NCI-H460 (cell line): ENCODE data around the gene PALM. TPM values are rescaled to one million over a fixed set of nuclear protein-coding genes. Genes with fewer than 3 reads are reported as not detected.
"Not testable (repeated sequence)": the region's sequence is repeated elsewhere in the genome, so short reads cannot be mapped to it uniquely, and the experiment has no call there.

ENCODE experiments used
- DNase-seq: peaks from one replicate; pipeline ENCODE4 v3.0.0-alpha.2; 2016; ENCODE audit warnings: low read depth; ENCODE audit errors: extremely low read depth
- total RNA-seq: library from RNA; depleted of rRNA; stranded (reverse); fragments of >200 nt; shearing (Covaris generic); gene quantifications from 2 replicates; pipeline ENCODE4 v1.2.3, GENCODE V29; 2014

The PALM gene
- total RNA-seq, 1 experiment from 2014 or later: 4.2 TPM

DNA sequence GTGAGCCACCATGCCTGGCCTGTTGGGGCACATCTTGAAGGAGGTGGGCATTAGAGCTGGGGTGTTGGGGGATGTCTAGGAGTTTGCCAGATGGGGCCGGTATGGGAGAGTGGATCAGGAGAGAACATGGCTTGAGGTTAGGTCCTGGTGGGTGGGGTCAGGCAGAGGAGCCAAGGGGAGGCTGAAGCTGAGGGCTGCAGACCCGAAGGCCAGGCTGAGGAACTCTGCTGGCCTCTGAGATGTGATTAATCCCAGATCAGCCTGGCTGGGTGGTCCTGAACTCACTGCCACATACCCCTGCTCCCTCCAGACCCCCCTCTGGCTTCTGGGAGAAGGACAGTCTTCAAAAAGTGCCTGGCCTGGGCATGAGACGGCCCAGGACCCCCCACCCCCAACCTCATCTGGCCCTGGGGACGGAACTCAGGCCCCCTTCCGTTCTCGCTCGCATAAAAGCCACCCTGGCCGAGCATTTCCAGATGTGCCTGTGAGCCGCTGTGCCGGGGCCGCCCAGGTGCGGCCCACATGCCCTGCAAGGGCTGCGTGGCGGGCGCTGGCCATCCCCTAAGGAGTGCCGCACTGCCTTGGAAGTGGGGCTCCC lies 29.8 kb upstream of the PALM start:
- no peak for DNase-seq

DNA sequence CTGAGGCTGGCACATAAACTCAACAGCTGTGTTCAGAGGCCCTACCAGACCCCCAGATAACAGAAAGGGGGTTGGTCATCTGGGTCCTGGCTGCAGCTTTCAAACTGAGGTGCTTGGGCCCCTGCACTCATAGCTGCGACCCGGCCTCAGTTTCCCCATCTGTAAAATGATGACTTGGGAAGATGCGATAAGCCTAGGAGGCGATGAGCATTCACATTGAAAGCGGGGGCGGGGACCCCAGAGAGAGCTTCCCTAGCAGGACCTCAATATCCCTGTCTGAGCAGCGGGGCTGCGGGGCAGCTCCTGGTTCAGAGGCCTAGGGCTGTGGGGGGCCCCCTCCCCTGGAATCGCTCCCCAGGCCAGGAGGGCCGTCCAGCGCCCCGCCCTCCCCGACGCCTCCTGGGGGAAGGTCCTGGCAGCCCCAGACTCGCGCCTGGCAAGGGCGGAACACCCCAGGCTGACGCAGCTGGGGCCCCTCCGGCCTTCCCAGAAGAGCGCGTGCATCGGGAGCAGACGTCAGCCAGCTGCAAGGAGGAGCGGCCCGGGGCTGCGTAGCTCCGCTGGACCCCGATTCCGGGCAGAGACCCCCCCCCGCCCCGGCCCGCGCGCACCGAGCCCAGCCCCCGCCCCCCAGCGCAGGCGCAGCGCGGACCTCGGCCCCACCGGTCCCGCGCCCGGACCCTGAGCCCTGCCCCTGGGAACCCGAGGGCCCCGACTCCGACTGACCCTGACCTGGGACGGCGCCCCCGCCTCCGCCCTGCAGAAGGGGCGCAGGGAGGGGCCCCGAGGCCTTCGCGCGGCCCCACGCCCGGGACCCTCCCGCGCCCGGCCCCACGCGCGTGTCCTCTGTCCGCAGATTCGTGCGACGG lies 29.1 kb upstream of the PALM start:
- no peak for DNase-seq

DNA sequence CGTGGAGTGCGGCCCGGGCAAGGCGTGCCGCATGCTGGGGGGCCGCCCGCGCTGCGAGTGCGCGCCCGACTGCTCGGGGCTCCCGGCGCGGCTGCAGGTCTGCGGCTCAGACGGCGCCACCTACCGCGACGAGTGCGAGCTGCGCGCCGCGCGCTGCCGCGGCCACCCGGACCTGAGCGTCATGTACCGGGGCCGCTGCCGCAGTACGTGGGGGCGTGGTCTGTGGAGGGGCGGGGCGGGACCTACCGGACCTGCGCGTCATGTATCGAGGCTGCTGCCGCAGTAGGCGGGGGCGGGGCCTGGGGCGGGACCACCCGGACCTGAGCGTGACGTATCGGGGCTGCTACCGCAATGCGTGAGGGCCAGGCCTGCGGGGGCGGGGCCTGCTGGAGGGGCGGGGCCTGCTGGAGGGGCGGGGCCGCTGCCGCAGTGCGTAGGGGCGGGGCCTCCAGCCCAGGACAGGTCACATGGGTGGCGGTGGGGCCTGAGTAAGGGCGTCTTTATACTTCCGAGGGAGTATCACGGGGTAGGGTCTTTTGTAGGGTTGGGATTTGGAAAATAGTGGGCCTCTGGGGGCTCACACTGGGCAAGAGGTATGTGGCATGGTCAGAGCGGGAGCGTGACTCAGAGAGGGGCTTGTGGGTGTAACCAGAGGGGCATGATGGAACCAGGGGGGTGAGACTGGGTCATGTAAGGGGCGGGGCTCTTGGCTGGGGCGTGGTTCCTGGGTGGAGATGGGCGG lies 28.3 kb upstream of the PALM start:
- peak; percentile 95 for DNase-seq

DNA sequence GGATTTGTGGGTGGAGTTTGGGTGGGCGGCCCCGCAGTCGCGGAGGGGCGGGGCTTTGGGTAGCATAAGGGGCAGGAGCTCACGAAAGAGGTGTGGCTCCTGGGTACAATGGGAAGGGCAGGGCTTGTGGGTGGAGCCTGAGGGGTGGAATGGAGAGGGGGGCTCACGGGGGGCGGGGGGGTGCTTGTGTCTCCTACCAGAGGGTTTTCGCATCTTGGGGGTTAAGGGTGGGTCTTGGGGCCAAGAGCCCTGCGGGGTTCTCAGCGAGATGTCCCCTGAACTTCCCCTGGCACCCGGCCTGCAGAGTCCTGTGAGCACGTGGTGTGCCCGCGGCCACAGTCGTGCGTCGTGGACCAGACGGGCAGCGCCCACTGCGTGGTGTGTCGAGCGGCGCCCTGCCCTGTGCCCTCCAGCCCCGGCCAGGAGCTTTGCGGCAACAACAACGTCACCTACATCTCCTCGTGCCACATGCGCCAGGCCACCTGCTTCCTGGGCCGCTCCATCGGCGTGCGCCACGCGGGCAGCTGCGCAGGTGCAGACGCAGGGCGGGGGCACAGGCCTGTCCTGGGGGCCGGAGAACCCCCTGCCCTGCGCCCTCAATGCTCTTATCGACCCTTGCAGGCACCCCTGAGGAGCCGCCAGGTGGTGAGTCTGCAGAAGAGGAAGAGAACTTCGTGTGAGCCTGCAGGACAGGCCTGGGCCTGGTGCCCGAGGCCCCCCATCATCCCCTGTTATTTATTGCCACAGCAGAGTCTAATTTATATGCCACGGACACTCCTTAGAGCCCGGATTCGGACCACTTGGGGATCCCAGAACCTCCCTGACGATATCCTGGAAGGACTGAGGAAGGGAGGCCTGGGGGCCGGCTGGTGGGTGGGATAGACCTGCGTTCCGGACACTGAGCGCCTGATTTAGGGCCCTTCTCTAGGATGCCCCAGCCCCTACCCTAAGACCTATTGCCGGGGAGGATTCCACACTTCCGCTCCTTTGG lies 27.4 kb upstream of the PALM start:
- DNase-seq: peak; percentile 85

DNA sequence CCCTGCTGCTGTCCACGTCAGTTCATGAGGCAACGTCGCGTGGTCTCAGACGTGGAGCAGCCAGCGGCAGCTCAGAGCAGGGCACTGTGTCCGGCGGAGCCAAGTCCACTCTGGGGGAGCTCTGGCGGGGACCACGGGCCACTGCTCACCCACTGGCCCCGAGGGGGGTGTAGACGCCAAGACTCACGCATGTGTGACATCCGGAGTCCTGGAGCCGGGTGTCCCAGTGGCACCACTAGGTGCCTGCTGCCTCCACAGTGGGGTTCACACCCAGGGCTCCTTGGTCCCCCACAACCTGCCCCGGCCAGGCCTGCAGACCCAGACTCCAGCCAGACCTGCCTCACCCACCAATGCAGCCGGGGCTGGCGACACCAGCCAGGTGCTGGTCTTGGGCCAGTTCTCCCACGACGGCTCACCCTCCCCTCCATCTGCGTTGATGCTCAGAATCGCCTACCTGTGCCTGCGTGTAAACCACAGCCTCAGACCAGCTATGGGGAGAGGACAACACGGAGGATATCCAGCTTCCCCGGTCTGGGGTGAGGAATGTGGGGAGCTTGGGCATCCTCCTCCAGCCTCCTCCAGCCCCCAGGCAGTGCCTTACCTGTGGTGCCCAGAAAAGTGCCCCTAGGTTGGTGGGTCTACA lies 25.9 kb upstream of the PALM start:
- no peak for DNase-seq

DNA sequence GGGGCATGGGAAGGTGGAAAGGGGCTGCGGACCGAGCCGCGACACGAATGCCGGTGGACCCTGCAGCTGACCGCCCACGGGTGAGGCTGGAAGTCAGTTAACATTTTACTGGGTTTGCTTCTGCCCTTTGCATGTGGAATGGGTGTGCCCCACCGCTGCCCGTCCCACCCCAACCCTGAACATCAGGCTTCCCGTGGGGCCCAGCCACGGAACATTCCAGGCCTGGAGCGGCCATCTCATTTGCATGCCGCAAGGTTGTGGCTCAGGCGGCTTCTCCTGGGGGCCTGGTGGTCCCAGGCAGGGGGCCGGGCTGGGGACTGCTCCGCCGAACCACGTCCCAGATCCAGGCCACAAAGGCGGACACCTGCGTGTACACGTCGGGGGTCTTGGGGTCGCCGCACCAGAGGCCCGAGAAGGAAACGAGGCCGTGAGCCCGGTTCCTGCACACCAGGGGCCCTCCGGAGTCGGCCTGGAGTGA lies 23.2 kb upstream of the PALM start:
- DNase-seq: no peak

DNA sequence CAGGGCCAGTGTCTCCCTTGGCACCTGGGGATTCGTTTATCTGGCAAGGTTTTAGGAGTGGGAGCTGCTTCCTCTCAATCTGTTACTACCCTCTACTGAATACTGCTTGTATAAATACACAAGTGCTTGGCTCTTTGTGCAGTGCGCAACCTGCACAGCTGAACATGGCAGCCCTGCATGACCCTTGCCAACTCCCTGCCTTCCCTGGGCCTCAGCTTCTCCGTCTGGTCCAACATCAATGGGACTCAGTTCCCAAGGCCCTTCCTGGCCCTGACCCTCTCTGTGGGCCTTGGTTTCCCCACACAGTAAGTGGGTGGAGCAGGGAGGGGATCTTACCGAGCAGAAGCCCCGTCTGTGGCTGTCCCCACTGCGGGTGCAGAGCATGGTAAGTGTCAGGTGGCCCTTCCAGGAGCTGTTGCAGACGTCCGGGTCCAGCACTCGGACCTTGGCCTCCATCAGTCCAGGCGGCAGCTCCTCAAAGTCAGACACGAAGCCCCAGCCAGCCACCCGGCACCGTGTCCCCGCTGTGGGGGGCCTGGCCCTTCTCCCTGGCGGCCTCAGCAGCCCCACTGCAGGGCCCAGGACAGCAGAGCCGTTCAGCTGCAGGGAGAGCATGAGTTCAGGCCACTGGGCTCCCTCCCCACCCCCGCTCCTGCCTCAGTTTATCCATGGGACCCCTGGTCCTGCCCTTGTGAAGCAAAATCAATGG lies 22.0 kb upstream of the PALM start:
- no peak for DNase-seq

DNA sequence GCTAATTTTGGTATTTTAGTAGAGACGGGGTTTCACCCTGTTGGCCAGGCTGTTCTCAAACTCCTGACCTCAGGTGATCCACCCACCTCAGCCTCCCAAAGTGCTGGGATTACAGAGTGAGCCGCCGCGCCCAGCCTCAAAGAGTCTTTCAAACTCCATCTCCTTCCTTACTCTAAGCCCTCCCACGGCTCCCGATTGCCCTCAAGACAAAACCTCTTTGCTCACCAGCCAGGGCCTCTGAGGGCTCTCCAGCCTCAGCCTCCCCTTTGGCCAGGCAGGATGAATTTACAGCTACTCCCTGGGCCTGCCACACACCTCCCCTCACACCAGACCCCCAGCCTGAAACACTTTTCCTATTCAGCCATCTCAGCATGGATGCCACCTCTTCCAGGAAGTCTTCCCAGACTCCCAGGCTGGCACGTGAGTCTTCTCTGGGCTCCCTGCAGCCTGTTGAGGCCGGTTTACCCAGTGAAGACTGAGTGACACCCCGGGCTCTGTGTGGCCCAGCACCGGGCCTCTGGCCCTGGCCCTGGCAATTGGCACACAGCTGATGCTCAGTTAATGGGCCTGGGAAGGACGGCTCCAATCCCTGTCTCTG lies 21.1 kb upstream of the PALM start:
- DNase-seq: no peak

DNA sequence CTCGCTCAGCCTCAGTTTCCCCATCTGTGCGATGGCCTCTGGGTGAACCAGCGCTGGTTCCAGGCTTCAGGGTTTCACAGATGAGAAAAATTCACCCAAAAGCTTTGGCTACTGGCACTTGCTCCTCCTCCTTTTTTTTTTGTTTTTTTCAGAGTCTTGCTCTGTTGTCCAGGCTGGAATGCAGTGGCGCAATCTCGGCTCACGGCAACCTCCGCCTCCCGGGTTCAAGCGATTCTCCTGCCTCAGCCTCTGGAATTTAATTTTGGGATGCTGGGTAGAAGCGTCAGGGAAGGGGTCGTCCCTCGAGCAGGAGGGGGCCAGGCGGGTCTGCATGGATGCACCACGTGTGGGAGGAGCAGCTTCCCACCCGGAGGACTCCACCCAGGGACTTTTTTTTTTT lies 20.5 kb upstream of the PALM start:
- no peak for DNase-seq

DNA sequence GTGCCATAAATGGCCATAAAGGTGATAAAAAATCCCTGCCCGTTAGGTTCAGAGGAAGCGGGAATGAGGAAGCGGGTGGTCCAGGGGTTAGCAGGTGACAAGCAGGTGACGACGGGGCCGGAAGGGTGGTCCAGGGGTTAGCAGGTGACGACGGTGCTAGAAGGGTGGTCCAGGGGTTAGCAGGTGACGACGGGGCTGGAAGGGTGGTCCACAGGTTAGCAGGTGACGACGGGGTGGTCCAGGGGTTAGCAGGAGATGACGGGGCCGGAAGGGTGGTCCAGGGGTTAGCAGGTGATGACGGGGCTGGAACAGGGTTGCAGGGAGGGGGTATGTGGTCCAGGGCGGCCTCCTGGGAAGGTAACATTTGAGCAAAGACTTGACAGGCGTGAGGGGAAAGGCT lies 19.7 kb upstream of the PALM start:
- DNase-seq: no peak

DNA sequence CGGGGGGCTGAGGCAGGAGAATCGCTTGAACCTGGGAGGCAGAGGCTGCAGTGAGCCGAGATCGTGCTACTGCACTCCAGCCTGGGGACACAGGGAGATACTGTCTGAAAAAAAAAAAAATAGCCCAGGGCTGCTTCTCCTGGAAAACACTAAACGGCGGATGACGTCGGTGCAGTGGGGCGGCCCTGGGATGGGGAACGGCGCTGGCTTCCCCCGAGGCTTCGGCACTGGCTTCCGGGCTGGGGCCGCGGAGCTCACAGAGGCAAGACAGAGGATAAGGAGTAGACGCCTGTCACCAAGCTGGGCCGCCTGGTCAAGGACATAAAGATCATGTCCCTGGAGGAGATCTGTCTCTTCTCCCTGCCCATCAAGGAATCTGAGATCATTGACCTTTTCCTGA lies 18.5 kb upstream of the PALM start:
- no peak for DNase-seq

DNA sequence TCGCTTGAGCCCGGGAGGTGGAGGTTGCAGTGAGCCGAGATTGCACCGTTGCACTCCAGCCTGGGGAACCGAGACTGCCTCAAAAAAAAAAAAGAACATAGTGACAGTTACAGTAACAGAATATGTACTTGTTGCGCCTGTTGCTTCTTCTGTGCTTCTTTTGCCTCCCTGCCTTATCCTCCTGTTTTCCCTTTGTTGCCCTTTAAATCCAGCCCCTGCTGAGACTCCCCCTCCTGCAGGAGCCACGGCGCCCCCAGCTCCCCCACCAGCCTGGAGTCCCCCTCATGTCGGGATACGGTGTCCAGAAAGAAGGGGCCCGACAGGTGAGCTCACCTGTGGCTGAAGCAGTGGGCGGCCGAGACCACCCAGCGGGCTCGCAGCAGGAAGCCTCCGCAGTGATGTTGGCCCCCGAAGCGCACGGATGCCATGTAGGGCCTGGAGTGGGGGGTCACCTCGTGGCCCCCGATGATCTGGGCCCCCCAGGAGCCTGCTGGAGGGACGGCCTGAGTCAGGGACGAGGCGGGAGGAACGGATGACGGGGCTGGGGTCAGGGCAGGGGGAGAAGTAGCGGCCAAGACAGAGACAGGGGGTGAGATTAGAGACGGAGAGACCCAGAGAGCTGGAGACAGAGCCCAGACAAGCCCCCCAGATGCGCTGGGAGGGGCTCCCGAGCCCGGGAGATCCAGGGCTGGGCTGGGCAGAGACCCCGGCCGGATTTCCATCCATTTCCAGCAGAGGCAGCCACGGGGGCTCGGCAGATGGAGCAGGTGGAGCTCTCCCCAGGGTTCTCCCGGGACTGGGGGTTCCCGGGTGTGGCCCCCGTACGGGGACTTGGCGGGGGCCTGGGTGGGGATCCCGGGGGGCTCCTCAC lies 14.0 kb upstream of the PALM start:
- DNase-seq: no peak

DNA sequence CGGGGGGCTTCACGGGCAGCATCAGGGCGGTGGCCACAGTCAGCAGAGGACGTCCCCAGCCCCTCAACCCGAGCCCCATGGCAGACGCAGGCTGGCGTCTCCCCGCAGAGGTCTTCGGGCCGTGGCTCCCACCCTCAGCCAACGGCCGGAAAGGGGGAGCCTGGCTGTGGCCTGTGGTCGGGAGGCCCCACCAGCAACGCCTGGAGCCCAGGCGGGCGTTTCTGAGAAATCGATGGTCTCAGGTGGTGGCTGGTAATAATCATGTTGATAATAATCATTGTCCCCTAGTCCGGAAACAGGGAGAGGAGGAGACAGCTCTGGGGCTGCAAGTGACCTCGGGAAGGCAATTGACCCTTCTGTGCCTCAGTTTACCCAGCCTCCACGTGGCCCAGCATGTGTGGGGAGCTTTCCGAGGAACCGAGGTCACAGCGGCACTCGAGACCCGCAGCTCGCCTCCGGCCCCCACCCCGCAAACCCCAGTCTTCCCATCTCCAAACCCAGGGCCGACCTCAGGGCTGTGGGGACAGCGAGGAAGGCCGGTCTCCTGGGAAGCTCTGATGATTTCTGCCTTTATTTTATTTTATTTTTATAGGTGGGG lies 13.3 kb upstream of the PALM start, which contains the start of gene PRSS57:
Gene PRSS57, minus strand, starts transcription at position 101 of the 598 bp plus-strand sequence. Its CDS starts 22 bp downstream, at position 79.
- no peak for DNase-seq

DNA sequence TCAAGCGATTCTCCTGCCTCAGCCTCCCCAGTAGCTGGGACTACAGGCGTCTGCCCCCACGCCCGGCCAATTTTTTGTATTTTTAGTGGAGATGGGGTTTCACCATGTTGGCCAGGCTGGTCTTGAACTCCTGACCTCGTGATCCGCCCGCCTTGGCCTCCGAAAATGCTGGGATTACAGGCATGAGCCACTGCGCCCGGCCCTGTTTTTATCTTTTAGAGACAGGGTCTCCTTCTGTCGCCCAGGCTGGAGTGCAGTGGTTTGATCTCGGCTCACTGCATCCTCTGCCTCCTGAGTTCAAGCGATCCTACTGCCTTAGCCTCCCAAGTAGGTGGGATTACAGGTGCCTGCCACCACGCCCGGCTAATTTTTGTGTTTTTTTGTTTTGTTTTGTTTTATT lies 10.2 kb upstream of the PALM start:
- not testable (repeated sequence) for DNase-seq

DNA sequence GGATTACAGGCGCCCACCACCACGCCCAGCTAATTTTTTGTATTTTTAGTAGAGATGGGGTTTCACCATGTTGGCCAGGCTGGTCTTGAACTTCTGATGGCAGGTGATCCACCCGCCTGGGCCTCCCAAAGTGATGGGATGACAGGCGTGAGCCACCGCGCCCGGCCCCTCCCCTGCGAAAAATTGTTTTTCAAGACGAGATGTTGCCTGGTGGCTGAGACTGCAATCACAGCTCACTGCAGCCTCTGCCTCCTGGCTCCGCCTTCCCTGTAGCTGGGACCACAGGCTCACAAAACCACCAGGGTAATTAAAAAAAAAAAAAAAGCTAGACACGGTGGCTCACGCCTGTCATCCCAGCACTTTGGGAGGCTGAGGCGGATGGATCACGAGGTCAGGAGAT lies 8.8 kb upstream of the PALM start:
- DNase-seq: not testable (repeated sequence)

DNA sequence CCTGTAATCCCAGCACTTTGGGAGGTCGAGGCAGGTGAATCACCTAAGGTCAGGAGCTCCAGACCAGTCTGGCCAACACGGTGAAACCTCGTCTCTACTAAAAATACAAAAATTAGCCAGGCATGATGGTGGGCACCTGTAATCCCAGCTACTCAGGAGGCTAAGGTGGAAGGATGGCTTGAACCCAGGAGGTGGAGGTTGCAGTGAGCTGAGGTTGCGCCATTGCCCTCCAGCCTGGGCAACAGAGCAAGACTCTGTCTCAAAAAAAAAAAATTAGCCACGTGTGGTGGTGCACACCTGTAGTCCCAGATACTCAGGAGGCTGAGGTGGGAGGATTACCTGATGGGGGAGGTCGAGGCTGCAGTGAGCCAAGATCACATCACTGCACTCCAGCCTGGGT lies 5.9 kb upstream of the PALM start:
- not testable (repeated sequence) for DNase-seq

DNA sequence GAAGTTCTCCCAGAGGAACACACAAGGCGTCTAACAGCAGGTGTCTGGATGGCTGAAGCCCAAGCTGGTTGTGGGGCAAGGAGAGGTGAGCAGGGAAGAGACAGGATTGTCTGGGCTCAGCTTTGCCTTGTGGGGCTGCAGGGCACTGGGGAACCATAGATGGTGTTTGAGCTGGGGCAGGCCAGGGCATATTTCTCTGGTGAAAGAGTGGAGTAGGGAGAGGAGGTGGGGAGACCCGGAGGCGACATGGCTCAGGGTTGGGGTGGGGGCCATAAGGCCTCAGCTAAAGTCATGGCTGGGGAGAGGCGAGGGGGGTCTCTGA lies 5.4 kb upstream of the PALM start:
- DNase-seq: no peak
